K562 (cell line): ENCODE measurements around the gene STRIP1. TPM values are rescaled to one million over a fixed set of nuclear protein-coding genes. Genes with fewer than 3 reads are reported as not detected.

Experiments used
- CREM ChIP-seq: IDR thresholded peaks from 2 replicates; pipeline ENCODE4 v1.6.1; 2014; ENCODE audit warnings: antibody characterized with exemption, low read depth
- CTBP1 ChIP-seq: fragments of 450-650 bp; IDR thresholded peaks from 2 replicates; pipeline ENCODE4 v1.6.1; 2016; ENCODE audit warnings: borderline replicate concordance
- FOXK2 ChIP-seq, 2 experiments: fragments of 450-650 bp; IDR thresholded peaks in 1 of 2; conservative IDR thresholded peaks in 1 of 2; 2 replicates each; pipeline ENCODE4 v1.6.1; 2016; ENCODE audit warnings: low read depth in 2 of 2, mild to moderate bottlenecking in 1 of 2
- FOXP1 ChIP-seq: sonication (generic); formaldehyde crosslinking; IDR thresholded peaks from 2 replicates; pipeline ENCODE4 v1.8.0; 2022; ENCODE audit warnings: mild to moderate bottlenecking, missing genetic modification reagents
- HDAC1 ChIP-seq, 2 experiments: fragments of 450-650 bp; IDR thresholded peaks; 2 replicates each; pipeline ENCODE4 v1.6.1; 2016 to 2017; ENCODE audit warnings: inconsistent platforms in 1 of 2, mild to moderate bottlenecking in 1 of 2, moderate library complexity in 1 of 2
- KLF10 ChIP-seq: fragments of 250-450 bp; sonication (Bioruptor Pico); IDR thresholded peaks from 2 replicates; pipeline ENCODE4 v1.6.1; 2021; ENCODE audit warnings: matching md5 sums
- NFE2 ChIP-seq: IDR thresholded peaks from 2 replicates; pipeline ENCODE4 v1.6.1; 2014; ENCODE audit warnings: antibody characterized with exemption, low read depth
- PHB2 ChIP-seq: fragments of 450-650 bp; IDR thresholded peaks from 2 replicates; pipeline ENCODE4 v1.6.1; 2017; ENCODE audit warnings: low read depth
- RBBP5 ChIP-seq: fragments of 200-600 bp; sonication (generic); IDR thresholded peaks from 2 replicates; pipeline ENCODE4 v1.6.1; 2012; ENCODE audit warnings: borderline replicate concordance, mild to moderate bottlenecking, low read length, control low read depth, inconsistent platforms; ENCODE audit not compliant: insufficient read depth, poor library complexity, severe bottlenecking
- TEAD4 ChIP-seq, 2 experiments: sonication (generic) in 1 of 2; formaldehyde crosslinking in 1 of 2; IDR thresholded peaks; 2 replicates each; pipeline versions ENCODE4 v1.6.1 to v1.8.0; 2012 to 2022; ENCODE audit warnings: borderline replicate concordance in 1 of 2, inconsistent platforms in 1 of 2, low read length in 1 of 2, mild to moderate bottlenecking in 1 of 2, missing genetic modification reagents in 1 of 2
- TRIM24 ChIP-seq, 2 experiments: fragments of 450-650 bp; IDR thresholded peaks; 2 replicates each; pipeline ENCODE4 v1.6.1; 2016
- ZNF696 ChIP-seq: fragments of 250-450 bp; sonication (Bioruptor Pico); conservative IDR thresholded peaks from 2 replicates; pipeline ENCODE4 v1.4.0; 2020; ENCODE audit warnings: mild to moderate bottlenecking, moderate library complexity
- polyA plus RNA-seq, 8 experiments: library from polyadenylated mRNA; depleted of rRNA in 4 of 8; stranded (reverse) in 5 of 8; unstranded in 3 of 8; fragments of >200 nt; fragmentation: Nextera tagmentation in 2 of 8; fragmentation: Illumina TruSeq in 1 of 8; extraction: Ambion mirVana in 2 of 8; extraction: Trizol in 1 of 8; gene quantifications; 2 replicates each; pipeline versions ENCODE4 v1.2.1 to v1.2.3, GENCODE V29; 2011 to 2014; ENCODE audit warnings: inconsistent platforms in 1 of 8, missing spikeins in 1 of 8
- total RNA-seq, 7 experiments: library from RNA; depleted of rRNA in 6 of 7; stranded (reverse); fragments of >200 nt in 6 of 7; fragmentation: Illumina TruSeq in 2 of 7; extraction: Trizol in 2 of 7; gene quantifications; 2 replicates each; pipeline versions ENCODE4 v1.2.1 to v1.2.3, GENCODE V29; 2011 to 2021; ENCODE audit warnings: low replicate concordance in 1 of 7
- TF ChIP-seq, protein P1 (sequence below): IDR thresholded peaks from 3 replicates; pipeline ENCODE4 v1.6.1; 2011; ENCODE audit warnings: borderline replicate concordance, mild to moderate bottlenecking; ENCODE audit not compliant: insufficient read length, insufficient read depth
- TF ChIP-seq, protein P2 (sequence below), 2 experiments: fragments of 150-350 bp in 1 of 2; IDR thresholded peaks; 2 replicates each; pipeline ENCODE4 v1.6.1; 2012 to 2016; ENCODE audit warnings: low read depth in 2 of 2, low read length in 2 of 2, mild to moderate bottlenecking in 1 of 2, moderate library complexity in 1 of 2
- TF ChIP-seq, protein P3 (sequence below): fragments of 450-650 bp; IDR thresholded peaks from 2 replicates; pipeline ENCODE4 v1.6.1; 2016; ENCODE audit warnings: mild to moderate bottlenecking
- TF ChIP-seq, protein P4 (sequence below): fragments of 450-650 bp; IDR thresholded peaks from 2 replicates; pipeline ENCODE4 v1.6.1; 2018; ENCODE audit not compliant: partially characterized antibody

The STRIP1 gene
- total and polyA plus RNA-seq, 9 of the 15 experiments (the other 6 are each of a cell fraction or from before 2014, with no cell fraction given), result 9.9 to 42.3 (median 32.0) TPM

DNA sequence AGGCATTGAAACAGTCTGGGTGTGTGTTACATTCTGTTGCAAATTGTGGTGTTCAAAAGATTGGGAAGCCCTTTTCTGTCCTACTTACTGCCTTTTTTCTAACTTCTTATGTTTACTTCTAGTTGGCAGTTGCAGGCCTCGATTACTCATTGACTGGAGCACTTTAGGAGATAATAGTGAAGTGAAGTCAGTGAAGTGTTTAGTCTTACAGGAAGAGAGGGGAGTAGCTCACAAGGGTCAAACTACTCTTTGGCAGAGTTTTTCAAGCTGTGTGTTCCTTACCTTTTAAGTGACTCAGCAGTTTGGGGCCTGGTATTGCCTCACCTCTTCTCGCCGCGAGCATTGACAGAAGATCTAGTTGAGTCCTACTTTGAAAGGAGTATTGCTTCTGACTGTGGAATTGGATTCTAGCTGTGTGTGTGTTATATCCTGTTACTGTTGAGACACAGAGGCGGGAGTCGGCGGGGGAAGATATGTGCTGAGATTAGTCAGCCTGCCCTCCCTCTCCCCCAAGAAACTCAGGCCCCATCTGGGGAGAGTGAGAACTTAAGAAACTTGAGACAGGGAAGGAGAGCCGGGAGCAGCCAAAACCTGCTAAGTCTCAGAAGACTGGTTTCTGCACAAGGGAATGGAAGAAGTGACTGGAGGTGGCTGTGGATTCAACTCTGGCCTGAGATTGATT, 30.5 kb upstream of the STRIP1 start (continued):
- TF ChIP-seq, protein P1, sequence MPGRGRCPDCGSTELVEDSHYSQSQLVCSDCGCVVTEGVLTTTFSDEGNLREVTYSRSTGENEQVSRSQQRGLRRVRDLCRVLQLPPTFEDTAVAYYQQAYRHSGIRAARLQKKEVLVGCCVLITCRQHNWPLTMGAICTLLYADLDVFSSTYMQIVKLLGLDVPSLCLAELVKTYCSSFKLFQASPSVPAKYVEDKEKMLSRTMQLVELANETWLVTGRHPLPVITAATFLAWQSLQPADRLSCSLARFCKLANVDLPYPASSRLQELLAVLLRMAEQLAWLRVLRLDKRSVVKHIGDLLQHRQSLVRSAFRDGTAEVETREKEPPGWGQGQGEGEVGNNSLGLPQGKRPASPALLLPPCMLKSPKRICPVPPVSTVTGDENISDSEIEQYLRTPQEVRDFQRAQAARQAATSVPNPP, result no peak
- TF ChIP-seq, protein P2, sequence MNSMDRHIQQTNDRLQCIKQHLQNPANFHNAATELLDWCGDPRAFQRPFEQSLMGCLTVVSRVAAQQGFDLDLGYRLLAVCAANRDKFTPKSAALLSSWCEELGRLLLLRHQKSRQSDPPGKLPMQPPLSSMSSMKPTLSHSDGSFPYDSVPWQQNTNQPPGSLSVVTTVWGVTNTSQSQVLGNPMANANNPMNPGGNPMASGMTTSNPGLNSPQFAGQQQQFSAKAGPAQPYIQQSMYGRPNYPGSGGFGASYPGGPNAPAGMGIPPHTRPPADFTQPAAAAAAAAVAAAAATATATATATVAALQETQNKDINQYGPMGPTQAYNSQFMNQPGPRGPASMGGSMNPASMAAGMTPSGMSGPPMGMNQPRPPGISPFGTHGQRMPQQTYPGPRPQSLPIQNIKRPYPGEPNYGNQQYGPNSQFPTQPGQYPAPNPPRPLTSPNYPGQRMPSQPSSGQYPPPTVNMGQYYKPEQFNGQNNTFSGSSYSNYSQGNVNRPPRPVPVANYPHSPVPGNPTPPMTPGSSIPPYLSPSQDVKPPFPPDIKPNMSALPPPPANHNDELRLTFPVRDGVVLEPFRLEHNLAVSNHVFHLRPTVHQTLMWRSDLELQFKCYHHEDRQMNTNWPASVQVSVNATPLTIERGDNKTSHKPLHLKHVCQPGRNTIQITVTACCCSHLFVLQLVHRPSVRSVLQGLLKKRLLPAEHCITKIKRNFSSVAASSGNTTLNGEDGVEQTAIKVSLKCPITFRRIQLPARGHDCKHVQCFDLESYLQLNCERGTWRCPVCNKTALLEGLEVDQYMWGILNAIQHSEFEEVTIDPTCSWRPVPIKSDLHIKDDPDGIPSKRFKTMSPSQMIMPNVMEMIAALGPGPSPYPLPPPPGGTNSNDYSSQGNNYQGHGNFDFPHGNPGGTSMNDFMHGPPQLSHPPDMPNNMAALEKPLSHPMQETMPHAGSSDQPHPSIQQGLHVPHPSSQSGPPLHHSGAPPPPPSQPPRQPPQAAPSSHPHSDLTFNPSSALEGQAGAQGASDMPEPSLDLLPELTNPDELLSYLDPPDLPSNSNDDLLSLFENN (IDR thresholded peaks at IDR 0.05; ENCODE audit: low read depth in 2 of 2, low read length in 2 of 2), result 0 out of 4 replicates have a peak, but pooled peaks of 1 of the 2 experiments have one; percentile 54
- TF ChIP-seq CTBP1, result peak; percentile 67
- TF ChIP-seq HDAC1 (IDR thresholded peaks at IDR 0.05), result peak in 1 of 2 experiments; percentile 75; a peak in 1 of 4 replicates
- no peak for TF ChIP-seq FOXP1 (CRISPR knock-in tag)
- TF ChIP-seq, protein P3, sequence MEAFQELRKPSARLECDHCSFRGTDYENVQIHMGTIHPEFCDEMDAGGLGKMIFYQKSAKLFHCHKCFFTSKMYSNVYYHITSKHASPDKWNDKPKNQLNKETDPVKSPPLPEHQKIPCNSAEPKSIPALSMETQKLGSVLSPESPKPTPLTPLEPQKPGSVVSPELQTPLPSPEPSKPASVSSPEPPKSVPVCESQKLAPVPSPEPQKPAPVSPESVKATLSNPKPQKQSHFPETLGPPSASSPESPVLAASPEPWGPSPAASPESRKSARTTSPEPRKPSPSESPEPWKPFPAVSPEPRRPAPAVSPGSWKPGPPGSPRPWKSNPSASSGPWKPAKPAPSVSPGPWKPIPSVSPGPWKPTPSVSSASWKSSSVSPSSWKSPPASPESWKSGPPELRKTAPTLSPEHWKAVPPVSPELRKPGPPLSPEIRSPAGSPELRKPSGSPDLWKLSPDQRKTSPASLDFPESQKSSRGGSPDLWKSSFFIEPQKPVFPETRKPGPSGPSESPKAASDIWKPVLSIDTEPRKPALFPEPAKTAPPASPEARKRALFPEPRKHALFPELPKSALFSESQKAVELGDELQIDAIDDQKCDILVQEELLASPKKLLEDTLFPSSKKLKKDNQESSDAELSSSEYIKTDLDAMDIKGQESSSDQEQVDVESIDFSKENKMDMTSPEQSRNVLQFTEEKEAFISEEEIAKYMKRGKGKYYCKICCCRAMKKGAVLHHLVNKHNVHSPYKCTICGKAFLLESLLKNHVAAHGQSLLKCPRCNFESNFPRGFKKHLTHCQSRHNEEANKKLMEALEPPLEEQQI, result no peak
- no peak for TF ChIP-seq PHB2
- peak; percentile 95 for TF ChIP-seq NFE2
- TF ChIP-seq TRIM24 (IDR thresholded peaks at IDR 0.05), result peak; percentile 71 to 72
- TF ChIP-seq FOXK2 (conservative IDR thresholded peaks at IDR 0.05 in 1 of 2, IDR thresholded peaks at IDR 0.05 in 1 of 2; ENCODE audit: low read depth in 2 of 2), result peak; percentile 39 to 66; a peak in 3 of 4 replicates
- TF ChIP-seq CREM, result peak; percentile 29; the same call in 1 of the 2 replicates
- TF ChIP-seq RBBP5, result peak; percentile 73
- TF ChIP-seq, protein P4, sequence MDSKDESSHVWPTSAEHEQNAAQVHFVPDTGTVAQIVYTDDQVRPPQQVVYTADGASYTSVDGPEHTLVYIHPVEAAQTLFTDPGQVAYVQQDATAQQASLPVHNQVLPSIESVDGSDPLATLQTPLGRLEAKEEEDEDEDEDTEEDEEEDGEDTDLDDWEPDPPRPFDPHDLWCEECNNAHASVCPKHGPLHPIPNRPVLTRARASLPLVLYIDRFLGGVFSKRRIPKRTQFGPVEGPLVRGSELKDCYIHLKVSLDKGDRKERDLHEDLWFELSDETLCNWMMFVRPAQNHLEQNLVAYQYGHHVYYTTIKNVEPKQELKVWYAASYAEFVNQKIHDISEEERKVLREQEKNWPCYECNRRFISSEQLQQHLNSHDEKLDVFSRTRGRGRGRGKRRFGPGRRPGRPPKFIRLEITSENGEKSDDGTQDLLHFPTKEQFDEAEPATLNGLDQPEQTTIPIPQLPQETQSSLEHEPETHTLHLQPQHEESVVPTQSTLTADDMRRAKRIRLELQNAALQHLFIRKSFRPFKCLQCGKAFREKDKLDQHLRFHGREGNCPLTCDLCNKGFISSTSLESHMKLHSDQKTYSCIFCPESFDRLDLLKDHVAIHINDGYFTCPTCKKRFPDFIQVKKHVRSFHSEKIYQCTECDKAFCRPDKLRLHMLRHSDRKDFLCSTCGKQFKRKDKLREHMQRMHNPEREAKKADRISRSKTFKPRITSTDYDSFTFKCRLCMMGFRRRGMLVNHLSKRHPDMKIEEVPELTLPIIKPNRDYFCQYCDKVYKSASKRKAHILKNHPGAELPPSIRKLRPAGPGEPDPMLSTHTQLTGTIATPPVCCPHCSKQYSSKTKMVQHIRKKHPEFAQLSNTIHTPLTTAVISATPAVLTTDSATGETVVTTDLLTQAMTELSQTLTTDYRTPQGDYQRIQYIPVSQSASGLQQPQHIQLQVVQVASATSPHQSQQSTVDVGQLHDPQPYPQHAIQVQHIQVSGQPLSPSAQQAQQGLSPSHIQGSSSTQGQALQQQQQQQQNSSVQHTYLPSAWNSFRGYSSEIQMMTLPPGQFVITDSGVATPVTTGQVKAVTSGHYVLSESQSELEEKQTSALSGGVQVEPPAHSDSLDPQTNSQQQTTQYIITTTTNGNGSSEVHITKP, result peak; percentile 45
- no peak for TF ChIP-seq KLF10 (CRISPR knock-in tag)
- no peak for TF ChIP-seq ZNF696
- TF ChIP-seq TEAD4 (IDR thresholded peaks at IDR 0.05; ENCODE audit: low read length), result peak; percentile 52; the same call in 1 of the 2 replicates
- TF ChIP-seq TEAD4 (CRISPR knock-in tag; IDR thresholded peaks at IDR 0.05; ENCODE audit: borderline replicate concordance), result no peak
